Gastroesophageal sphincter (tissue), 3 donors: ENCODE data around the gene CDH1.

ENCODE experiments used
- CTCF ChIP-seq, 4 experiments: fragments of 200-600 bp in 2 of 4; fragments of 450-650 bp in 2 of 4; sonication (generic) in 1 of 4; IDR thresholded peaks; one replicate each; pipeline ENCODE4 v1.5.1; 2017 to 2019; ENCODE audit warnings: antibody characterized with exemption in 4 of 4, mild to moderate bottlenecking in 2 of 4, moderate library complexity in 2 of 4
- POLR2AphosphoS5 ChIP-seq: sonication (generic); formaldehyde crosslinking; IDR thresholded peaks from one replicate; pipeline ENCODE4 v1.6.1; 2017; ENCODE audit warnings: antibody characterized with exemption

DNA sequence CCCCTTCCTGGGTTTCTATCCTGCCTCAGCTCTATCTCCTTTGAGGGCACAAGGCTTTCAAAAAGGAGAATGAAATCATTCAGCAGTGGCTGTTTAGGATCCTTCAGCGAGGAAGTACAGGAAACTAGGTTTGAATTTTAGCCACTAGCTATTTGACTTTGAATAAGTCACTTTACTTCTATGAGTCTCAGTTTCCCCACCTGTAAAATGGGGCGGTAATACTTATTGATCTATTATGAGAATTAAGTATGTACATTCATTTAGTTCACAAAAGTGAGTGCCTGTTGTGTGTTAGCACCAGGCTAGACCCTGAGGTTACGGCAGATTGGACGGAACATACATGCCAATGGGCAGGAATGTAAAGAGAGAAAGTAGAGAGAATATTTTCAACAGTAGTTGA lies 6.6 kb downstream of the CDH1 start:
- TF ChIP-seq CTCF (IDR thresholded peaks at IDR 0.05) (no peak), POLR2AphosphoS5 (no peak)
